GM12875 (cell line): ENCODE data around the gene PHF21B.

ENCODE experiments used
- H3K4me3 ChIP-seq: one replicate; pipeline ENCODE4 v1.5.1; 2011; ENCODE audit warnings: low read depth, low read length, control low read depth
- CTCF ChIP-seq: IDR thresholded peaks from 2 replicates; pipeline ENCODE4 v1.5.1; 2011; ENCODE audit warnings: low read depth, mild to moderate bottlenecking, control low read depth, inconsistent platforms, low read length, moderate library complexity, borderline replicate concordance; ENCODE audit not compliant: insufficient read depth

PHF21B gene

GRCh38 chr22:44917372-44918165, 92.2 kb downstream of the PHF21B start:
- TF ChIP-seq CTCF, result no peak
- no peak overlapping the region for H3K4me3 ChIP-seq

- H3K4me3 ChIP-seq, result no peak overlapping the region
- TF ChIP-seq CTCF, result no peak
Measured at GRCh38 chr22:44916281-44917231, 93.2 kb downstream of the PHF21B start.

GRCh38 chr22:44915441-44915840, 94.4 kb downstream of the PHF21B start:
- H3K4me3 ChIP-seq, result no peak overlapping the region

GRCh38 chr22:44914026-44914721, 95.6 kb downstream of the PHF21B start:
- no peak overlapping the region for H3K4me3 ChIP-seq

More at GRCh38 chr22:44915441-44915840, 94.4 kb downstream of the PHF21B start:
- no peak for TF ChIP-seq CTCF

GRCh38 chr22:44913198-44913983, 96.4 kb downstream of the PHF21B start:
- no peak for TF ChIP-seq CTCF
- H3K4me3 ChIP-seq, result no peak overlapping the region

More at GRCh38 chr22:44914026-44914721, 95.6 kb downstream of the PHF21B start:
- no peak for TF ChIP-seq CTCF

GRCh38 chr22:44909241-44909640, 100.6 kb downstream of the PHF21B start:
- TF ChIP-seq CTCF, result no peak
- no peak overlapping the region for H3K4me3 ChIP-seq
